Right atrium auricular region (tissue), 2 donors: ENCODE data around the gene UCKL1. TPM values are rescaled to one million over a fixed set of nuclear protein-coding genes. Genes with fewer than 3 reads are reported as not detected.

Experiments used
- DNase-seq: peaks from one replicate; pipeline ENCODE4 v3.0.0-alpha.2; 2019; ENCODE audit warnings: low spot score
- H3K27ac ChIP-seq, 2 donors: fragments of 200-600 bp; sonication (generic); 1 replicate in 1 of 2; 2 replicates in 1 of 2; pipeline ENCODE4 v1.5.1; 2016 to 2019
- H3K27me3 ChIP-seq, 2 donors: fragments of 200-600 bp; sonication (generic); one replicate each; pipeline versions ENCODE4 v1.5.1 to v1.6.0; 2017 to 2019
- H3K36me3 ChIP-seq: fragments of 200-600 bp; sonication (generic); one replicate; pipeline ENCODE4 v1.5.1; 2016
- H3K4me1 ChIP-seq, 2 donors: fragments of 200-600 bp; sonication (generic); one replicate each; pipeline versions ENCODE4 v1.5.1 to v1.6.0; 2017 to 2019
- H3K4me3 ChIP-seq, 2 donors: fragments of 200-600 bp; sonication (generic); 1 replicate in 1 of 2; 2 replicates in 1 of 2; pipeline ENCODE4 v1.5.1; 2017 to 2019; ENCODE audit warnings: mild to moderate bottlenecking in 1 of 2, moderate library complexity in 1 of 2
- H3K9me3 ChIP-seq, 2 donors: fragments of 200-600 bp; sonication (generic); one replicate each; pipeline ENCODE4 v1.5.1; 2019
- CTCF ChIP-seq, 2 donors: fragments of 200-600 bp; sonication (generic); IDR thresholded peaks; one replicate each; pipeline ENCODE4 v1.5.1; 2019; ENCODE audit warnings: antibody characterized with exemption in 2 of 2
- total RNA-seq, 2 donors: library from RNA; depleted of rRNA; stranded (reverse); fragments of >200 nt; gene quantifications; one replicate each; pipeline ENCODE4 v1.1.0, GENCODE V29; 2016

Gene UCKL1
- total RNA-seq, result 10 to 100 TPM; 25.9 to 27.6 TPM

DNA sequence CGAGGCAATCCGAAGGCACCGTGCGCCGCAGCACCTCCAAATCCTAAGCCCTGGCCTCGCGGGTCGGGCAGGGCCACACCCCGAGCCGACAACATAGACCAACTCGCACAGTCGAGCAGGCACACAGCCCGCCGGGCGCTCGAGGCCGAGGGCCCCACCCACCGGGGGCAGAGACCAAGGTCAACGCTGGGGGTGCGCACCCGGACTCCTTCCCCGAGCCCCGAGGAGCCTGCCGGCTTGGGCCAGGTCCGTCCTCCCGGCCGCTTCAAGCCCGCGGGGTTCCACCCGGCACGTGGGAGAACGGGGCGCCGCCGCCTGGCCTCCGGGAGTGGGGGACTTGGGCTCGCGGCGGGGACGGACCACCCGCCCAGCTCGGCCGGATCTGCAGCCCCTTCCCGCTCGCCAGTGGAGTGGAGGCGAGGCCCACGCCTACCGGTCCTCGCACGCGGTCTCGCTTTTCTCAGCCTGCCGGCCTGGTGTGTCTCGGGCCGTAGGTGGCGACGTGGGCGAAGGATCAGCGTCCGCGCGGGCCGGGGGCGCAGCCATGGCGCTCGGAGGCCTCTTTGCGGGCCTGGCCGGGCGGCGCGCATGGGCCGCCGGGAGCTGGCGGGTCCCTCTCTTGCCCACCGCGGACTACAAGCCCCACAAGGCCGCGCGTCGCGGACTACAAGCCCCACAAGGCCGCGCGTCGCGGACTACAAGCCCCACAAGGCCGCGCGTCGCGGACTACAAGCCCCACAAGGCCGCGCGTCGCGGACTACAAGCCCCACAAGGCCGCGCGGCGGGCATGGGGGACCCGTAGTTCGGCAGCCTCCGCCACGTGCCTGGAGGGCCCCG is at the start of gene UCKL1:
UCKL1 (minus strand) TSS at position 590 of the 837 bp plus-strand sequence; CDS start at position 546, 44 bp downstream.
- Histone ChIP-seq H3K36me3 (peaks cover 10% of the 10 kb centered on the region), H3K4me1 (peaks cover 0 to 61% of the 10 kb centered on the region in 2 donors), H3K4me3 (peak within 1 kb of the TSS; percentile 91 to 98), H3K27me3 (no peaks in the 10 kb centered on the region), H3K9me3 (no peaks in the 10 kb centered on the region), H3K27ac (peak within 1 kb of the TSS; percentile 88 to 98)
- peak; percentile 3 to 6 for TF ChIP-seq CTCF (IDR thresholded peaks at IDR 0.05)
- DNase-seq, result peak; percentile 89

GRCh38 chr20:64005394-64005793 is 49.2 kb upstream of the UCKL1 start:
- no peak for TF ChIP-seq CTCF (IDR thresholded peaks at IDR 0.05)
- Histone ChIP-seq H3K4me1 (no peaks in the 10 kb centered on the region), H3K27ac (no peak overlapping the region), H3K27me3 (no peaks in the 10 kb centered on the region), H3K4me3 (no peak overlapping the region), H3K36me3 (peaks cover 73% of the 10 kb centered on the region), H3K9me3 (no peaks in the 10 kb centered on the region)
- DNase-seq, result no peak

DNA sequence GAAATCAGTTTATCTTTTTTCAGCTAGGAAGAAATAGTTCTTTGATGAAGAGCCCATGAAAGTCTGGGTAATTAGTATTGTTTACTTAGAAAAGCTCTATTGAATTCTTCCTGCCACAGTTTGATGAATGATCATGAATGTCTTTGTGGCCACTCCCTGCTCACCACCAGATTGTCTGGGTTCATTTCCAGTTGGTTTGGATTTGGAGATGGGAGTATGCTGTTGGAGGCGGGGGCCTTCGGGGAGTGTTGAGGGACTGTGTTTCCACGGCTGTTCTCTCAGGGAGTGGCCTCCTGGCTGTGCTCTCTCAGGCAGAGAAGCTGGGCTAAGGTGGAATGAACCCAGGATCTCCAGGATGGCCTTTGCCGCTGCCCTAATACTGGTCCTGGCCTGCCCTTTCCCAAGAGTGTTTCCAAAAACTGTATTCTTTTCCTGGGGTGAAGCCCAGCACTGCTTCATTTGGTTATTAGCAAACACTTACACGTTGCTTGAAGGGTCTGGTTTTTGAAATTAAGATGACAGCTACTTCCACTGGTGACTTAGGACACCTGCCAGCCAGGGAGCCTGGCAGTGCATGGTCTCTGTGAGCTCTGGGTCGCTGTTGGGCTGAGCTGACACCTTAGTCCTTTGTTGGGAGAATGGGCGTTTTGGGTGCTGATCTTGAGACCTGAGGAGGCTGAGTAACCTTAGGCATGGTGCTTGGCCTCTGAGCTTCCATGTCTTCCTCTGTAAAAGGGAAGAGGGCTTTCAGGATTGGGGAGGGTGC is 47.9 kb upstream of the UCKL1 start:
- Histone ChIP-seq H3K27ac (no peak overlapping the region), H3K36me3 (peaks cover 79% of the 10 kb centered on the region), H3K27me3 (no peaks in the 10 kb centered on the region), H3K4me1 (no peaks in the 10 kb centered on the region), H3K4me3 (no peak overlapping the region), H3K9me3 (no peaks in the 10 kb centered on the region)
- DNase-seq, result no peak
- TF ChIP-seq CTCF (IDR thresholded peaks at IDR 0.05), result no peak

- TF ChIP-seq CTCF (IDR thresholded peaks at IDR 0.05), result no peak
- DNase-seq, result no peak
- no peaks in the 10 kb centered on the region for H3K4me1 ChIP-seq
- H3K9me3 ChIP-seq, result no peaks in the 10 kb centered on the region
- peaks cover 85% of the 10 kb centered on the region for H3K36me3 ChIP-seq
- no peak overlapping the region for H3K4me3 ChIP-seq
- no peak overlapping the region for H3K27ac ChIP-seq
- H3K27me3 ChIP-seq, result no peaks in the 10 kb centered on the region
Observed at GRCh38 chr20:64001607-64002011, 45.4 kb upstream of the UCKL1 start.

DNA sequence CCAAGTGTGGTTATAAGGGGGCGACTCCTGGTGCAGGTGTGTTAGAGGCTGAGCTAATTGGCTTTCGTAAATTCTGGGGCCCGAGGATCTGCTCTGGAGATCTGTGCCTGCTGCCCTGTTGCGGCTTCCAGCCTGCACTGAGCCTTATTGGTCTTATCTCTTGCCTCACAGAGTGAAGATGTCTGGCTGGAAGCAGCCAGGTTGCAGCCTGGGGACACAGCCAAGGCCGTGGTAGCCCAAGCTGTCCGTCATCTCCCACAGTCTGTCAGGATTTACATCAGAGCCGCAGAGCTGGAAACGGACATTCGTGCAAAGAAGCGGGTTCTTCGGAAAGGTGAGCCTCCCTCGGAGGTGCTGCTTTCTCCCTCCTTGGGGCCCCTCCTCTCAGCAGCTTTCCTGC is 44.7 kb upstream of the UCKL1 start:
- H3K9me3 ChIP-seq, result no peaks in the 10 kb centered on the region
- H3K27ac ChIP-seq, result no peak overlapping the region
- TF ChIP-seq CTCF (IDR thresholded peaks at IDR 0.05), result no peak
- no peak for DNase-seq
- H3K27me3 ChIP-seq, result no peaks in the 10 kb centered on the region
- H3K36me3 ChIP-seq, result peaks cover 88% of the 10 kb centered on the region
- no peaks in the 10 kb centered on the region for H3K4me1 ChIP-seq
- no peak overlapping the region for H3K4me3 ChIP-seq
